Measurements from ENCODE around the gene NKAIN2.

- TF ChIP-seq, protein P1, sequence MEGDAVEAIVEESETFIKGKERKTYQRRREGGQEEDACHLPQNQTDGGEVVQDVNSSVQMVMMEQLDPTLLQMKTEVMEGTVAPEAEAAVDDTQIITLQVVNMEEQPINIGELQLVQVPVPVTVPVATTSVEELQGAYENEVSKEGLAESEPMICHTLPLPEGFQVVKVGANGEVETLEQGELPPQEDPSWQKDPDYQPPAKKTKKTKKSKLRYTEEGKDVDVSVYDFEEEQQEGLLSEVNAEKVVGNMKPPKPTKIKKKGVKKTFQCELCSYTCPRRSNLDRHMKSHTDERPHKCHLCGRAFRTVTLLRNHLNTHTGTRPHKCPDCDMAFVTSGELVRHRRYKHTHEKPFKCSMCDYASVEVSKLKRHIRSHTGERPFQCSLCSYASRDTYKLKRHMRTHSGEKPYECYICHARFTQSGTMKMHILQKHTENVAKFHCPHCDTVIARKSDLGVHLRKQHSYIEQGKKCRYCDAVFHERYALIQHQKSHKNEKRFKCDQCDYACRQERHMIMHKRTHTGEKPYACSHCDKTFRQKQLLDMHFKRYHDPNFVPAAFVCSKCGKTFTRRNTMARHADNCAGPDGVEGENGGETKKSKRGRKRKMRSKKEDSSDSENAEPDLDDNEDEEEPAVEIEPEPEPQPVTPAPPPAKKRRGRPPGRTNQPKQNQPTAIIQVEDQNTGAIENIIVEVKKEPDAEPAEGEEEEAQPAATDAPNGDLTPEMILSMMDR (conservative IDR thresholded peaks at IDR 0.05): no peak
- no peak for TF ChIP-seq ZFX (IDR thresholded peaks at IDR 0.05)
Observed at GRCh38 chr6:124668028-124668427, 864.4 kb downstream of the NKAIN2 start.

Data from C4-2B (cell line).